Dedifferentiated amniotic fluid mesenchymal stem cell (primary cell): ENCODE data around the gene ELOVL6.
A peak's percentile ranks its signal among the peaks of the same experiment; 100 is the strongest.
"Not testable (repeated sequence)": the region's sequence is repeated elsewhere in the genome, so short reads cannot be mapped to it uniquely, and the experiment has no call there.

ENCODE experiments used
- DNase-seq: peaks from one replicate; pipeline ENCODE4 v3.0.0-alpha.2; 2016; ENCODE audit errors: extremely low spot score

Gene ELOVL6

DNA sequence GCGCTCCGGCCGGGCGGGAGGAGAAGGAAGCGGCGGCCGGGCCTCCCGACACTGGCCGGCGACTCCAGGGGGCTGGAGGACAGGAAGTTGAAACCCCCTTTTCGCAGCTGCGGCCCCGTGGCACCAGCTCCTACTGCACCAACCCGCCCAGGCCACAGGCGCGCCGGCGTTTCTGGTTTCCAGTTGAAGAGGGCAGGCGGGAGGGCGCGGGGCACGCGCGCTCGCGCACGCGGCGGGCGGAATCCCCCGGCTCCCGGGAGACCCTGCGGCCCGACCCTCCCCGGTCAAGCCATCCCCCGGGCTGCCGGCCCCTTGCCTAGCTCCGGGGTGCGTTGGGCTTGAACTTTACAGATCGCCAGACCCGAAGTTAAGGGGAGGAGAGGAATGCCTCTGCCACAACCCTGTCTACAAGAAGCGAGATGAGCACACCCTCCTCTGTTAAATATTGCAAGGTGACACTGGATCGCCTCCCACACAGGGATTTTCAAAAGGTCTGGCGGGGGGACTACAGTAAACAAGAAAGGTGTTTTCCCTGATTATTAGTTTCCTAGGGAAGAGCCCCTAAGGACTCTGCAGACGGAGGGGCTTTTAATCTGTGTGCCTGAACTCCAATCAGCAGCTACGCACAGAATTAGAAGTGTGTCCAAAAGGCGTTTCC lies 1.4 kb downstream of the ELOVL6 start:
- no peak for DNase-seq

DNA sequence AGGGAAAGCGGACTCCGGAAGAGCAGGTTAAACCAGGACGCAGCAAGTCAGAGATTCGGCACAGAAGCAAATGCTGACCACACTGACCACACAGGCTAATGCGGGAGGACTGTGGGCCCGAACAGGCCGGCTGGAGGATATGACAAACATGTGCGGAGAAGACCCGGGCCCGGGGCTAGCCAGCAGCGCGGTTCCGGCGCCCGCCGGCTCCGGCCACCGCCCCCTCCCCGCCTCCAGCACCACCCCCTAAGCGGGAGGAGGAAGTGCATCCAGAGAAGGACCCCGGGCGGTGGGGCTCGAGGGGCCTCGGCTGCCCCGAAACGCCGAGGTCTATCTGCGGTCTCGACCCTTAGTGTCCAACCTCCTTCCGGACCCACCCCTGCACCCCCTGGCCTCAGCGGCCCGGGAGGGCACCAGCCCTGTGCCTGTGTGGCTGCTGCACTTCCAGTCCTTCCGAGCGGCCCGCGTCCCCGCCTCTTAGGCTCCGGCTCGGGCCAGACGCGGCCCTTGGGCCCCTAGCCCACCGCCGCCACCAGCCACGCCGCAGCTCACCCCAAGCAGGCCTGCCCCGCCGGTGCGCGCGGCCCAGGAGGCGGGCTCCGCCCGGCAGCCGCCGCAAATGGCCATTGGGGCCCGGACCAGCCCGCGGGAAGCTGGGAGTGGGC lies 2.1 kb downstream of the ELOVL6 start:
- peak; percentile 16 for DNase-seq

DNA sequence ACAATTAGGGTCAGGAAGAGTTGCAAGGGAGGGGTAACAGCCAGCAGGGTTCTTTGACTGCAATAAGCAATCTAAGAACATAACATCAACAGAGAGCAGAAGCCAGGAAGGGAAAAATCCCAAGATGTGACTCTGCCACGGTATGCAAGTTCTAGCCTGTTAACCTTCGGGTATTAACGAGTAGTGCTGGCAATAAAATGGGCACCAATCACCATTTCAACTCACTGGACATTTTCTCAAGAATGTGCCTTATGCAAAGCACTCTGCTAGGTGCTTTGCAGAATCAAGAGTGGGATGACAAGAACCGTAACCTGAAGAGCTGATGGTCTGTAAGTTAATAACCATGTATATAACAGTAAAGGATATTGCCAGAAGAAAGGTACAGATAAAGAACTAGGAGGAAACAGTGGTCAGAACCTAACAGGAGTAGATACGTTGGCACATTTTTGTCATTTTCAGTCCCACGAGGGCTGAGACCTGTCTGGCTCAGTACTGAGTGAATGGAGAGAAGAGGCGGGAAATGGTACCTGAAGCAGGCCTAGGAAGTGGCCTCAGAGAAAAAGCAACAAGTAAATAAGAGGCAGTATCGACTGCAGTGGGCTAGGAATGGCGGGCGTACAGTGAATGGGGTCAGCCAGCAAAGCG lies 2.7 kb downstream of the ELOVL6 start:
- DNase-seq = no peak

DNA sequence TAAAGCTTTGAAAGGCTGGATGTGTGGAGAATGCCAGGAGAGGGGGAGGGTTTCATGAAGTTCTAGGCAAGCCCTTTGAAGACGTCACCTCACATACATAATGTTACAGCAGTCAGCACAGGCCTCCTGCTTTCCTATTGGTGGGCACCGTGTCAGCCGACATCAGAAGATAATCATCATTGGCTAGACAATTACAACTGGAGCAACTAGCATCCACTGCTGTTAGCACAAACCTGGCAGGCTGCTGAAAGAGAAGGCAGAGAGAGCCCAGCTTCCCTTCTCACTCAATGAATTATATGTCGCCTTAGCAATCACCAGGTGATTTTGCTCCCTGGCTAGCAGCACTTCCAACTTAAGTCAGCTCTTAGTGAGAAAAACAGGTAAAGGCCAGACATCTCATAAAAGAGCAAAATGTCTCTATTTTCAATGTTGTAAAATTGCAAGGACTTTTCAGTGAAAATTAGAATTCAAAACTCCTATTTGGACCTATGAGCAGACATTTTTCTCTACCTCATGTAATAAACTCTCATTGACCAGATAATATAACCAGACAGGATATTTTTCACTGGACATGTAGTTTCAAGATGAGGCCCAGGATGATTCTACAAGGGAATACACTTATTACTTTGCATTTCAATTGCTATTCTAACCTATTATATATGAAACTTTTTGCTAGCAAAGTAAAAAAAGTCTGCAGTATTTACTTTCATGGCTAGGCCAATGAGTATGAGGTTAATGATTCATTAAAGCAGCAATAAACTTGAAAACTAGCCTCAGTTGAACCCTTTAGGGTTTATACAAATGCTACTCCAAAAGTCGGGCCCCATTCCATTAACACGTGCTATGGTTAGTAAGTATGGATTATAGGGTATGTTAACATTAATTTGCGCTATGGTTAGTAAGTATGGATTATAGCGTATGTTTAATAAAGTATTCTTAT lies 4.3 kb downstream of the ELOVL6 start:
- peak; percentile 89 for DNase-seq

DNA sequence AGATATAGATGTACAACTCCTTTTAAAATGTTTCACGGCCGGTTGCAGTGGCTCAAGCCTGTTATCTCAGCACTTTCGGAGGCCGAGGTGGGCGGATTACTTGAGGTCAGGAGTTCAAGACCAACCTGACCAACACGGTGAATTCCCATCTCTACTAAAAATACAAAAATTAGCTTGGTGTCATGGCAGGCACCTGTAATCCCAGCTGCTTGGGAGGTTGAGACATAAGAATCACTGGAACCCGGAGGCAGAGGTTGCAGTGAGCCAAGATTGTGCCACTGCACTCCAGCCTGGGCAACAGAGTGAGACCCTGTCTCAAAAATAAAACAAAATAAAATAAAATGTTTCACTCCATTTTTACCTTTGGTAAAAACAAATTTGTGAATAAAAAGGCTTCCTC lies 5.1 kb downstream of the ELOVL6 start:
- not testable (repeated sequence) for DNase-seq

DNA sequence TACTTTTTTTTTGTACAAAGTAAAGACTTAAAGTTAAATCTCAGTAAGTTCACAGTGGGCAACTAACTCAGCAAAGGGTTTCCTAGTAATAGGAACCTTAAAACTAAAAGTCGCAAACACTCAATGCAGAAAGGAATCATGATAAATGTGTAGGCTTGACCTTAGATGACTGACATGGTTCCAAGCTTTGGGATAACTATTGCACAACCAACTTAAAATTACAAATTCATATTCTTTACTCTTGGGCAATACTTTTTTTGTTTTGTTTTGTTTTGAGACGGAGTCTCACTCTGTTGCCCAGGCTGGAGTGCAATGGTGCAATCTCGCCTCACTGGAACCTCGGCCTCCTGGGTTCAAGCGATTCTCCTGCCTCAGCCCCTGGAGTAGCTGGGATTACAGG lies 8.2 kb downstream of the ELOVL6 start:
- DNase-seq = no peak

DNA sequence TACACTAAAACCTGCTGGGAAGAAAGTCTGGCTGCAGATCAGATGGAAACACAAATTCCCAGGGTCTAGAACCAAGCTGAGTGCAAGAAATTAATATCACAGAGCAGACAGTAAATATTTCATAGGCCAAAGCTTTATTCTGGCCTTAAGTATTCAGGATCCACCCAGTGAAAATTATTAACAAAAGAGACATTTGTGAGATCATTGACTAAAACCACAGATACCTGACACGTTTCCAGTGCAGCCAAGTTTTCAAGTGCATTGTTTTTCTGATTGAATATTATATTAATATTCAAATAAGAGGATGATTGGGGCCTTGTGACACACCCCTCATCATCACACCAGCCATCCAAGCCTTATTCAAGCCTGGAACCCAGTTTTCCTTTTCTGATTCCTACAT lies 10.3 kb downstream of the ELOVL6 start:
- no peak for DNase-seq

DNA sequence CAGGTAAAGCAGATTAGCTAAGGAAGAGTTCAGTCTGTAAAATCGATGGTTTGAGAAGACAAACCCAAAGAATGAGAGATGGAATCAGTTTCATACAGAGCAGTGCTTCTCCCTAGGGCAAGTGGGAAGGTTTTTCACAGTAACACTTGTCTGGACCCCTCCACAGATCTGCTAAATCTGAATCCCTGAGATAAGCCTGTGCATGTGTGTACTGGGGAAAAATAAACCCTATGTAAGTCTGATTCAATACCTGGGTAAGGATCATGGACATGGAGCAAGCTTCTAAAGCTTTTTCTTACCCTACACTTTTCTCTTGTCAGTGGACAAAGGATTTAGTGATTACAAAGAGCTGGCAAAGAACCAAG lies 13.6 kb downstream of the ELOVL6 start:
- DNase-seq = no peak

DNA sequence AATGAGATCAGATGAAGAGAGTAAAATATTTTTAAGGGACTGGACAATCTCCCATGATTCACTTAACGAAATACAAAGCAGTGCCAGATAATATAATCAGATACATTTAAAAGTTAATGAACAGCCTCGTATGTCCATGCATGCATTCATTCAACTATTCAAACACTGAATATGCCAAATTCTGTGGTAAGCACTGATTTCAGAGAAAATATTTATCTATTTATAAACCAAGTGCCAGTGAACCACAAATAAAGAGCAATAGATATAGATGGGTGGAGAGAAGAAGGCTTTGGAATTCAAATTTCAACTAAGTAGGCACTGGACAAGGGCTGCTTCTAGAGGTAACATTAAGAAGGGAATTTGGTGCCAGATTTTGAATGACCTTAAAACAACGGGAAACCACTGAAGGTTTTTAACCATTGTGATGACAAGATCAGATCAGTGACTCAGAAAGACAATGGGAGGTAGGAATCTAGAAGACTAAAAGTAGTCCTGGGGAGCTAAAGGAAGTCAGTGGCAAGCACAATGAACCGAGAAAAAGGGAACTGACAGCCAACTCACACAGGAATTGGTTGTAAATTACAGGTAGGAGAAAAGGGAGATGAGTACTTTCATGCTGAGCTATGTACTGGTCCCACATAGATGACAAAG lies 14.2 kb downstream of the ELOVL6 start:
- no peak for DNase-seq

DNA sequence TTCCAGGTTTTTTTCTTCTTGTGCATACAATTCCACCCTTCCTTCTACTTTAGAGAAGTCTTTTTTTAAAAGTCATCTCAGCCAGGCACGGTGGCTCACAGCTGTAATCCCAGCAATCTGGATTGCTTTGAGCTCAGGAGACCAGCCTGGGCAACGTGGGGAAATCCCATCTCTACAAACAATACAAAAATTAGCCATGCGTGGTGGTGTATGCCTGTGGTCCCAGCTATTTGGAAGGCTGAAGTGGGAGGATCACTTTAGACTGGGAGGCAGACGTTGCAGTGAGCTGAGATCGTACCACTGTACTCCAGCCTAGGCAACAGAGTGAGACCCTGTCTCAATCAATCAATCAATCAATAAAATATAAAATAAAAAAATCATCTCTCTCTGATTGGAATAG lies 14.8 kb downstream of the ELOVL6 start:
- DNase-seq = no peak

DNA sequence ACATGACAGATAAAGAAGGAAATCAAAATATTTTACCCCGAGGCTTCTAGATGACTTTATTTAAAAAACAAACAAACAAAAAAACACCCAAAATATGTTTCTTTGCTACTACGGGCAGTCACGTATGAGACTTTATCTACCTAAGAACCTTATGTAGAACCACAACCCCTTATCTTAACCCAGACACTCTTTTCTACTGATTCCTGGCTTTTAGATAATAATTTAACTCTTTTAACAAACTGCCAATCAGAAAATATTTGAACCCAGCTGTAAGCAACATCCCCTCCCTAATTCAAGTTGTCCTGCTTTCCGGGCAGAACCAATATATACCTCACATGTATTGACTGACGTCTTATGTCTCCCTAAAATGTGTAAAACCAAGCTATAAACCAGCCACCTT lies 15.4 kb downstream of the ELOVL6 start:
- DNase-seq = no peak

DNA sequence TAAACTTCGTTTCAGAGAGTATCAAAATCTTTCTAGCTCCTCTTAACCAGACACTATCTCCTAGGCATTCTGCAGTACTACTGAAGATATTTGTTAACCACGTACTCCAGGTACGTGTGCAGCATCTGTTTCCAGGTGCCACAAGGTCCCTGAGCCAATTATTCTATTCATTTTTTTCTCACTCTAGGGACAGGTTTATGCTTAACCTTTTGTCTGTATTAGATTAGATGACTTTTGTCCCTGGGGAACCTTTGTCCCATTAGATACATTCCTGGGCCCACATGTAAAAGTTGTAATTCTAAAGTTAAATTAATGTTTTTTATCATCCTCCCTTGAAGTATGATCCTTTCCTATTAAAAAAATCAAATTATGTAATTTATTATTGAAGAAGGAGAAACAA lies 16.5 kb downstream of the ELOVL6 start:
- DNase-seq = no peak

DNA sequence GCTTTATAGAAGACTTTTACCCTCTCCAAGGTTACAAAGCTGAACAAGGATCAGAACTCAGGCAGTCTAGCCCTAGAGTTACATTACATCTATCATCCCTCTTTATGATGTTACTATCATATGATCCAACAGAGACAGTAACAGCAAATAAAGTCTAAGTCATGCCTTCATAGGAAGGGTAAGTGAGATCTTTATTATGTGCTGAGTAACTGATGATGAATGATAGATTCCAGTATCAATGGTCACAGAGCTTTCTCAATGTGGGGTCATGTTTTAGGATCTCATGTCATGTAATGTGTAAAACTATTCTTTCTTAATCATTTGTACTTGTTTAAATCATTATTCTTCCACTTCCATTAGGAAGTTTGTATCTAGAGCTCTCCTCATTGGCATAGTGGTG lies 22.8 kb downstream of the ELOVL6 start:
- no peak for DNase-seq

DNA sequence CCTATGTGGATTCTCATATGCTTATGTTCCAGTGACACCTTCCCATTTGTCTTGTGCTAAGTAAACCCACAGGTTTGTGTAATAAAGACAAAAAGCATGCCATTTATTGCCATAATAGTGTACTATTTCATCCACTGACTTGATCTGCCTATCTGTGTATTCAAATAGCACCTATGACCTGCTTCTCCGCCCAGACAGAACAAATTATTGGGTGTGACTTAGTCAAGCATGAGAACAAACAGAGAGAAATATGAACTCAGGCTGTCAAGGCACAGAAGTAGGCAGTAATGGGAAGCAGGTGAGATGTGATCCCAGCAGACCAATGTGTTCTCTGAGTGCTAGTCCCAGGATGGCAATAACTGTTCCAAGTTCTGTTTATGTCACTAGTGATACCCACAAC lies 25.4 kb downstream of the ELOVL6 start:
- no peak for DNase-seq

DNA sequence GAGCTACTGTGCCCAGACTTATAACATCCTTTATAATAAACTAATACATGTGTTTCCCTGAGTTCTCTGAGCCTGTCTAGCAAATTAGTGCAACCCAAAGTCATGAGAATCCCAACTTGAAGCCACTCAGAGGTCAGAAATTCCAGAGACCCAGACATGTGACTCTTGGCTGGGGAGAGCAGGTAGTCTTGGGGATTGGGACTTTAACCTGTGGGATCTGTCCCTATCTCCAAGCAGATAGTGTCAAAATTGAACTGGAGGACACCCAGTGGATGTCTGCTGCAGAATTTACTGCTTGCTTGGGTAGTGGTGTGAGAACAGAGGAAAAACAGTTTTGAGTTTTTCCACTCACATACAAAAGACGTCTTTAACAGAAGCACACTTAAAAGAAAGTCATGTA lies 26.4 kb downstream of the ELOVL6 start:
- no peak for DNase-seq

DNA sequence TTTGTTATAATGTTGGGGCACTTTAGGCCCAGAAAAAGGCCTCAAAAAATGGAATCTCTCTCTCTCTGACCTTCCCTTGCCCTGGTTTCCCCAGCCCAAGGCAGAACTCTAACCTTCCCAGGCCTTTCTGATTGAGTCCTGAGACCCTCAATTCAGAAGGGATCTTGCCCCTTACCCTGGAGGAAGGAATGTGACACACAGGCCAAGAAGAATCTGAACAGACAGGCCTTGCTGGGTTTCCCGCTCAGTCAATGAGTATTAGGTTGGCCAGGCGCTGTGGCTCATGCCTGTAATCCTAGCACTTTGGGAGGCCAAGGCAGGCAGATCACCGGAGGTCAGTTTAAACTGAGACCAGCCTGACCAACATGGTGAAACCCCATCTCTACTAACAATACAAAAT lies 27.6 kb downstream of the ELOVL6 start:
- no peak for DNase-seq

DNA sequence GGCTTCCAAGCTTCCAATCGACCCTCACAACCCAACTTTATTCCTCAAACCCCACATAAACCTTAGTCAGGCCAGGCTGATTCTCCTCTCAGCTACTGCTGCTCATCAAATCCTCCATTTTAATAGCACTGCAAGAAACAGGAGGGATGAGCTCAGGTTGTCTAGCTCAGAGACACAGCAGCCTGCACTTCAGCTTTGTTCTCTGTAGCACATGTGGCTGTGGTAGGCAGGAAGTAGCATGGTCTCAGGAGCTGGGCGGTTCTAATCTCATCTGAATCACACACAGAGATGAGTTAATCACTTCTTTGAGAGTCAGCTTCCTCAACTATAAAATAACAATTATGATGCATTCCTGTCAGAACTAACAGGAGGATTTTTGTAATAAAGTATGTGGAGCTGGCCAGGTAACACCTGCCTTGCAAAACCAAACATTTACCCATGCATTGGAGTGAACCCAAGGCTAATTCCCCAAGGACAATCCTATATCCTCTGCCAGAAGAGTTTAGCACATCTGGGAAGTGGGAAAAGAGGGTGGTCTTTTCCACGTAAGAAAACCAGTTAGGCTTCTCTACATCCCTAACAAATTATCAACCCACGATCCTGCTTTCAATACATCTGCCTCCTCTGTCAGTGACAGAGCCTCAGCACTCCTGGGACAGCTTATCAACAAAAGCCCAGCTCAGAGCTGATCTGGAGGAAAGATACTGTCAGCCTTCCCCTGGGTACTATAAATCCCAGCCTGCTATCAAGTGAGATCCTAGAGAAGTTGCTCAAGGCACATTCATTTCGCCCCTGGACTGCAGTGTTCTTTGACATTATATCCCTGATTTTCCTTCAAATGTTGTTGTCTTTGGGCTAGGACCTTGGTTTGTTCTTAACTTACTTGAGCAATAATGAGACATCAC lies 32.8 kb downstream of the ELOVL6 start:
- no peak for DNase-seq

DNA sequence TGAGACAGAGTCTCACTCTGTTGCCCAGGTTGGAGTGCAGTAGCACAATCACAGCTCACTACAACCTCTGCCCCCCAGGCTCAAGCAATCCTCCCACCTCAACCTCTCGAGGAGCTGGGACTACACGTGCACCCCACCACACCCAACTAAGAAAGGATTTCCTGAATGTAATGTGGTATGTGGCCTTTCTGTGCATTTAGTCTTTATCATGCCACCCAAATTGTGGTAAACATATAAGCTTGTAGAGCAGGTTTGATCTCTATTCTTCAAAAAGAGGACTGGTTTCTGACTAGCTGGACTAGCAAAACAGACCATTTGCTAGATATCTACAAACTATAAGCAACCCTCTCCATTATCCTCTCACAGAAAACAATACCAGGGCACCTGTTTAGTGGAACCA lies 33.6 kb downstream of the ELOVL6 start:
- no peak for DNase-seq

DNA sequence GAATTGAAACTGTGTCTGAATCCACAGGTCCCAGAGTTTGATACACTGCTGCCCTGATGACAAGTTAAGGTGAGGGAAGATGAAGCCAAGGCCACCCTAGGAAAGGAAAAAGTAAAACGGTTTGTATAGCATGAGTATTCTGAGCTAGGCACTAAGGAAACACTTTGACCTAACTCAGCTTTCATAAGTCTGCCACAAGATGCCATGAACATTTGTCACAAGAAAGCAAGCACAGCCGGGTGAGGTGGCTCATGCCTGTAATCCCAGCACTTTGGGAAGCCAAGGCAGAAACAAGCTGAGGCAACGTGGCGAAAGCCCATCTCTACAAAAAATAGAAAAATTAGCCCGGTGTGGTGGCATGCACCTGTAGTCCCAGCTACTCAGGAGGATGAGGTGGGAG lies 34.2 kb downstream of the ELOVL6 start:
- peak; percentile 19 for DNase-seq

DNA sequence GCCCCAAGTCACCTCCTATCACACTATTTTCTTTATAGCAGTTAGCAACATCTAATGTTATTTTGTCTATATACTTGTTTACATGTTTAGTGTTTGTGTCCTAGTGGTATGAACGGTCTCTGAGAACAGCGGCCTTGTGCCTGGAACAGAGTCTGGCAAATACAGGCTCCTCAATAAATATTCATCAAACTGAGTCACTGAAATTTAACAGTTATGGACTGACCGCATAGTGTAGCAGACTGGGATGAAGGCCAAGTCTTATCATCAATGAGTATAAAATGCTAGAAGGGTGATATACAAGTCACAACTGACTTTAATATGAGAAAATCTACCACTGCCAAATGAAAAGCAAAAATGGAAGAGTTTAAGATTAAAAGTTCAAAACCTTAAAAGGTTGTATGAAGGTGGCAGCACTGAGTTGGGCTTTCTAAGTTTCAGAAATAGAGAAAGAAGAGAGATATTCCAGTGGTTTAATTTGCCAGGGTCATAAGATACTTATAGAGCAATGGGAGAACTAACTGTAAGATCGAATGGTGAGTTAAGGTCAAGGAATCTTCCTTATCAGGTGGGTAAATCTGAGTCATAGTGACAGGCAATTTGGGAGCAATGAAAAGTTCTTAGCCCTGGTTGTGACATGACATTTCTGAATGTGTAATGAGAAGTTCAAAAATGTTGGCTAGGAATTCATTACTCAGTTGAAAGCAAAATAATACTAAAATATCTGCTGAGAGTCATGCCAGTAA lies 34.9 kb downstream of the ELOVL6 start:
- peak; percentile 45 for DNase-seq
